ENCODE results near the gene KCNK7.

Gene KCNK7

GRCh38 chr11:65623852-65624616, 28.4 kb upstream of the KCNK7 start:
- Histone ChIP-seq H2AK5ac (ENCODE audit: low read length) (no peak overlapping the region), H3K79me1 (ENCODE audit: low read length) (no peaks in the 10 kb centered on the region), H3K14ac (ENCODE audit: low read length) (no peak overlapping the region), H2BK120ac (ENCODE audit: insufficient read depth, low read length, poor library complexity) (no peak overlapping the region), H3K36me3 (ENCODE audit: control insufficient read depth in 1 of 2, insufficient read depth in 2 of 2, low read length in 2 of 2) (peaks cover 94 to 95% of the 10 kb centered on the region in 2 experiments), H4K8ac (ENCODE audit: low read depth, low read length) (no peak overlapping the region), H2AFZ (ENCODE audit: insufficient read depth, low read length, poor library complexity) (no peak overlapping the region), H4K12ac (ENCODE audit: low read depth, low read length) (no peak overlapping the region), H4K91ac (ENCODE audit: low read depth, low read length) (no peak overlapping the region), H3K27me3 (ENCODE audit: insufficient read depth, low read length) (no peaks in the 10 kb centered on the region), H3K79me2 (ENCODE audit: control insufficient read depth, insufficient read depth, low read length, poor library complexity) (no peaks in the 10 kb centered on the region), H3K23ac (ENCODE audit: low read length) (no peak overlapping the region), H2BK12ac (ENCODE audit: low read length) (no peak overlapping the region), H3K4me1 (ENCODE audit: control insufficient read depth in 1 of 2, insufficient read depth in 2 of 2, low read length in 2 of 2) (no peaks in the 10 kb centered on the region), H3K18ac (ENCODE audit: low read length) (no peak overlapping the region), H3K27ac (ENCODE audit: low read depth, low read length) (no peak overlapping the region), H2BK5ac (ENCODE audit: low read depth, low read length, poor library complexity) (no peak overlapping the region), H3K4ac (ENCODE audit: low read depth, low read length) (no peak overlapping the region), H3K4me3 (ENCODE audit: low read depth, low read length) (no peak overlapping the region), H3K9me3 (ENCODE audit: insufficient read depth, low read depth, low read length) (peaks cover 2% of the 10 kb centered on the region), H3K4me2 (ENCODE audit: low read length) (no peak overlapping the region), H3K9ac (ENCODE audit: low read length) (no peak overlapping the region)
- WGBS (ENCODE audit: extremely low coverage, insufficient coverage, insufficient read length): no CpG with 5 or more reads among the region's 25 CpGs
- no peak for DNase-seq

- no peaks in the 10 kb centered on the region for H3K9me3 ChIP-seq (ENCODE audit: insufficient read depth, low read depth, low read length)
- no peak overlapping the region for H3K4ac ChIP-seq (ENCODE audit: low read depth, low read length)
- no peak overlapping the region for H4K91ac ChIP-seq (ENCODE audit: low read depth, low read length)
- no peak overlapping the region for H3K4me3 ChIP-seq (ENCODE audit: low read depth, low read length)
- H3K4me2 ChIP-seq (ENCODE audit: low read length): no peak overlapping the region
- H3K9ac ChIP-seq (ENCODE audit: low read length): no peak overlapping the region
- no peak overlapping the region for H3K27ac ChIP-seq (ENCODE audit: low read depth, low read length)
- H2AK5ac ChIP-seq (ENCODE audit: low read length): no peak overlapping the region
- H4K12ac ChIP-seq (ENCODE audit: low read depth, low read length): no peak overlapping the region
- H2BK5ac ChIP-seq (ENCODE audit: low read depth, low read length, poor library complexity): no peak overlapping the region
- no peak overlapping the region for H2BK120ac ChIP-seq (ENCODE audit: insufficient read depth, low read length, poor library complexity)
- no peak for DNase-seq
- H3K79me2 ChIP-seq (ENCODE audit: control insufficient read depth, insufficient read depth, low read length, poor library complexity): no peaks in the 10 kb centered on the region
- H3K18ac ChIP-seq (ENCODE audit: low read length): no peak overlapping the region
- no peak overlapping the region for H2BK12ac ChIP-seq (ENCODE audit: low read length)
- H3K79me1 ChIP-seq (ENCODE audit: low read length): no peaks in the 10 kb centered on the region
- H2AFZ ChIP-seq (ENCODE audit: insufficient read depth, low read length, poor library complexity): no peak overlapping the region
- WGBS (ENCODE audit: extremely low coverage, insufficient coverage, insufficient read length): no CpG with 5 or more reads among the region's 14 CpGs
- H3K23ac ChIP-seq (ENCODE audit: low read length): no peak overlapping the region
- peaks cover 94 to 95% of the 10 kb centered on the region in 2 experiments for H3K36me3 ChIP-seq (ENCODE audit: control insufficient read depth in 1 of 2, insufficient read depth in 2 of 2, low read length in 2 of 2)
- H3K27me3 ChIP-seq (ENCODE audit: insufficient read depth, low read length): no peaks in the 10 kb centered on the region
- H4K8ac ChIP-seq (ENCODE audit: low read depth, low read length): no peak overlapping the region
- H3K4me1 ChIP-seq (ENCODE audit: control insufficient read depth in 1 of 2, insufficient read depth in 2 of 2, low read length in 2 of 2): no peaks in the 10 kb centered on the region
- no peak overlapping the region for H3K14ac ChIP-seq (ENCODE audit: low read length)
These were observed 27.6 kb upstream of the KCNK7 start for GRCh38 chr11:65623177-65623576.

GRCh38 chr11:65622011-65622410, 26.4 kb upstream of the KCNK7 start:
- Histone ChIP-seq H2BK5ac (ENCODE audit: low read depth, low read length, poor library complexity) (no peak overlapping the region), H3K4me3 (ENCODE audit: low read depth, low read length) (no peak overlapping the region), H3K4me2 (ENCODE audit: low read length) (no peak overlapping the region), H2BK12ac (ENCODE audit: low read length) (no peak overlapping the region), H3K9me3 (ENCODE audit: insufficient read depth, low read depth, low read length) (no peaks in the 10 kb centered on the region), H4K12ac (ENCODE audit: low read depth, low read length) (no peak overlapping the region), H3K27me3 (ENCODE audit: insufficient read depth, low read length) (no peaks in the 10 kb centered on the region), H2AFZ (ENCODE audit: insufficient read depth, low read length, poor library complexity) (no peak overlapping the region), H2BK120ac (ENCODE audit: insufficient read depth, low read length, poor library complexity) (no peak overlapping the region), H3K36me3 (ENCODE audit: control insufficient read depth in 1 of 2, insufficient read depth in 2 of 2, low read length in 2 of 2) (peaks cover 93 to 94% of the 10 kb centered on the region in 2 experiments), H4K91ac (ENCODE audit: low read depth, low read length) (no peak overlapping the region), H3K79me1 (ENCODE audit: low read length) (no peaks in the 10 kb centered on the region), H4K8ac (ENCODE audit: low read depth, low read length) (no peak overlapping the region), H3K27ac (ENCODE audit: low read depth, low read length) (no peak overlapping the region), H2AK5ac (ENCODE audit: low read length) (no peak overlapping the region), H3K23ac (ENCODE audit: low read length) (no peak overlapping the region), H3K79me2 (ENCODE audit: control insufficient read depth, insufficient read depth, low read length, poor library complexity) (peaks cover 2% of the 10 kb centered on the region), H3K14ac (ENCODE audit: low read length) (no peak overlapping the region), H3K4ac (ENCODE audit: low read depth, low read length) (no peak overlapping the region), H3K9ac (ENCODE audit: low read length) (no peak overlapping the region), H3K4me1 (ENCODE audit: control insufficient read depth in 1 of 2, insufficient read depth in 2 of 2, low read length in 2 of 2) (no peaks in the 10 kb centered on the region), H3K18ac (ENCODE audit: low read length) (no peak overlapping the region)
- no peak for DNase-seq
- no CpG with 5 or more reads among the region's 16 CpGs for WGBS (ENCODE audit: extremely low coverage, insufficient coverage, insufficient read length)

- no peaks in the 10 kb centered on the region for H3K79me1 ChIP-seq (ENCODE audit: low read length)
- H3K27ac ChIP-seq (ENCODE audit: low read depth, low read length): no peak overlapping the region
- no peaks in the 10 kb centered on the region for H3K9me3 ChIP-seq (ENCODE audit: insufficient read depth, low read depth, low read length)
- H3K36me3 ChIP-seq (ENCODE audit: control insufficient read depth in 1 of 2, insufficient read depth in 2 of 2, low read length in 2 of 2): peaks cover 87 to 89% of the 10 kb centered on the region in 2 experiments
- H4K12ac ChIP-seq (ENCODE audit: low read depth, low read length): no peak overlapping the region
- DNase-seq: no peak
- H4K8ac ChIP-seq (ENCODE audit: low read depth, low read length): no peak overlapping the region
- no peak overlapping the region for H3K4me3 ChIP-seq (ENCODE audit: low read depth, low read length)
- no peak overlapping the region for H3K18ac ChIP-seq (ENCODE audit: low read length)
- no peak overlapping the region for H2AFZ ChIP-seq (ENCODE audit: insufficient read depth, low read length, poor library complexity)
- H2BK5ac ChIP-seq (ENCODE audit: low read depth, low read length, poor library complexity): no peak overlapping the region
- no peak overlapping the region for H2AK5ac ChIP-seq (ENCODE audit: low read length)
- no peak overlapping the region for H2BK120ac ChIP-seq (ENCODE audit: insufficient read depth, low read length, poor library complexity)
- no peak overlapping the region for H3K4me2 ChIP-seq (ENCODE audit: low read length)
- no peak overlapping the region for H3K14ac ChIP-seq (ENCODE audit: low read length)
- peaks cover 4 to 5% of the 10 kb centered on the region in 2 experiments for H3K4me1 ChIP-seq (ENCODE audit: control insufficient read depth in 1 of 2, insufficient read depth in 2 of 2, low read length in 2 of 2)
- no peak overlapping the region for H3K4ac ChIP-seq (ENCODE audit: low read depth, low read length)
- no peak overlapping the region for H2BK12ac ChIP-seq (ENCODE audit: low read length)
- H3K9ac ChIP-seq (ENCODE audit: low read length): no peak overlapping the region
- H3K79me2 ChIP-seq (ENCODE audit: control insufficient read depth, insufficient read depth, low read length, poor library complexity): peaks cover 6% of the 10 kb centered on the region
- H3K23ac ChIP-seq (ENCODE audit: low read length): no peak overlapping the region
- H4K91ac ChIP-seq (ENCODE audit: low read depth, low read length): no peak overlapping the region
- no peaks in the 10 kb centered on the region for H3K27me3 ChIP-seq (ENCODE audit: insufficient read depth, low read length)
- WGBS (ENCODE audit: extremely low coverage, insufficient coverage, insufficient read length): no CpG with 5 or more reads among the region's 14 CpGs
These were observed 25.9 kb upstream of the KCNK7 start for GRCh38 chr11:65621460-65621859.

Measured in trophoblast cell (in vitro differentiated cells and primary cell).